T1000 (cell line): ENCODE results near the gene EML6.

Experiments used
- DNase-seq: peaks from one replicate; lab custom pipeline; 2025; ENCODE audit warnings: mixed read lengths; lab: John Stamatoyannopoulos, UW

EML6 gene

GRCh38 chr2:54879032-54879431, 155.6 kb downstream of the EML6 start:
- no peak for DNase-seq

GRCh38 chr2:54879598-54880332, 156.3 kb downstream of the EML6 start:
- DNase-seq = no peak

- DNase-seq = no peak
Observed at GRCh38 chr2:54880428-54880827, 157.0 kb downstream of the EML6 start.

- DNase-seq = no peak
Observed at GRCh38 chr2:54881759-54882158, 158.3 kb downstream of the EML6 start.

GRCh38 chr2:54885891-54886290, 162.4 kb downstream of the EML6 start:
- DNase-seq = no peak

GRCh38 chr2:54887850-54888545, 164.5 kb downstream of the EML6 start:
- DNase-seq = no peak

GRCh38 chr2:54889053-54889452, 165.6 kb downstream of the EML6 start:
- DNase-seq = no peak

- no peak for DNase-seq
Observed at GRCh38 chr2:54891909-54892308, 168.4 kb downstream of the EML6 start.

- DNase-seq = no peak
Observed at GRCh38 chr2:54894467-54894866, 171.0 kb downstream of the EML6 start.

GRCh38 chr2:54895730-54896129, 172.3 kb downstream of the EML6 start:
- DNase-seq = no peak

GRCh38 chr2:54897420-54898310, 174.2 kb downstream of the EML6 start:
- DNase-seq = no peak

- DNase-seq = no peak
Observed at GRCh38 chr2:54898456-54899226, 175.2 kb downstream of the EML6 start.

- DNase-seq = no peak
Observed at GRCh38 chr2:54899576-54900200, 176.2 kb downstream of the EML6 start.

GRCh38 chr2:54901224-54901986, 177.9 kb downstream of the EML6 start:
- DNase-seq = no peak

- no peak for DNase-seq
Observed at GRCh38 chr2:54902763-54903162, 179.3 kb downstream of the EML6 start.

GRCh38 chr2:54903736-54904554, 180.5 kb downstream of the EML6 start:
- DNase-seq = peak; percentile 87

- no peak for DNase-seq
Observed at GRCh38 chr2:54904836-54905235, 181.4 kb downstream of the EML6 start.

GRCh38 chr2:54906716-54907115, 183.3 kb downstream of the EML6 start:
- DNase-seq = no peak

GRCh38 chr2:54907663-54908062, 184.2 kb downstream of the EML6 start:
- no peak for DNase-seq

- no peak for DNase-seq
Observed at GRCh38 chr2:54908591-54908990, 185.1 kb downstream of the EML6 start.
